ENCODE data around the gene PARP9.

Gene PARP9

GRCh38 chr3:122564155-122564912 is at the start of gene PARP9, which contains the start of gene DTX3L:
Gene PARP9 (minus strand): TSS chr3:122564300. CDS start chr3:122559620, 4,680 bp downstream.
Gene DTX3L (plus strand): TSS chr3:122564338. CDS start chr3:122564427, 89 bp downstream.
- peak in 52 of 56 donors; percentile 16 to 71 (median 48) for DNase-seq

GRCh38 chr3:122612696-122613095 is 48.6 kb upstream of the PARP9 start:
- DNase-seq = no peak

GRCh38 chr3:122609798-122610559 is 45.9 kb upstream of the PARP9 start:
- DNase-seq = no peak

- no peak for DNase-seq
Measured at GRCh38 chr3:122608916-122609315, 44.8 kb upstream of the PARP9 start.

GRCh38 chr3:122606330-122606729 is 42.2 kb upstream of the PARP9 start:
- DNase-seq = no peak

- peak in 1 of 56 donors; percentile 1 for DNase-seq
Measured at GRCh38 chr3:122603056-122603455, 39.0 kb upstream of the PARP9 start.

GRCh38 chr3:122602011-122602710 is 38.1 kb upstream of the PARP9 start:
- no peak for DNase-seq

- no peak for DNase-seq
Measured at GRCh38 chr3:122598556-122598955, 34.5 kb upstream of the PARP9 start.

- DNase-seq = no peak
Measured at GRCh38 chr3:122598151-122598550, 34.1 kb upstream of the PARP9 start.

- no peak for DNase-seq
Measured at GRCh38 chr3:122594025-122594424, 29.9 kb upstream of the PARP9 start.

- no peak for DNase-seq
Measured at GRCh38 chr3:122590610-122591009, 26.5 kb upstream of the PARP9 start.

- DNase-seq = no peak
Measured at GRCh38 chr3:122589297-122589696, 25.2 kb upstream of the PARP9 start.

- DNase-seq = no peak
Measured at GRCh38 chr3:122587572-122587971, 23.5 kb upstream of the PARP9 start.

- no peak for DNase-seq
Measured at GRCh38 chr3:122586773-122587485, 22.8 kb upstream of the PARP9 start.

- DNase-seq = no peak
Measured at GRCh38 chr3:122586098-122586497, 22.0 kb upstream of the PARP9 start.

GRCh38 chr3:122582390-122582789 is 18.3 kb upstream of the PARP9 start:
- no peak for DNase-seq

GRCh38 chr3:122581622-122582021 is 17.5 kb upstream of the PARP9 start:
- no peak for DNase-seq

GRCh38 chr3:122580470-122580869 is 16.4 kb upstream of the PARP9 start:
- DNase-seq = no peak

GRCh38 chr3:122578069-122578740 is 14.1 kb upstream of the PARP9 start:
- DNase-seq = no peak

GRCh38 chr3:122577409-122578031 is 13.4 kb upstream of the PARP9 start, which contains the start of gene PARP15:
Gene PARP15 (plus strand): TSS chr3:122577650. CDS start chr3:122577668, 18 bp downstream.
- DNase-seq = peak in 1 of 56 donors; percentile 1

All from nucleus accumbens (tissue), 56 donors.